Measurements from ENCODE around the gene ITGAE.

- TF ChIP-seq CTCF (IDR thresholded peaks at IDR 0.05), result no peak
- TF ChIP-seq POLR2AphosphoS5 (IDR thresholded peaks at IDR 0.05), result no peak
- TF ChIP-seq POLR2A (IDR thresholded peaks at IDR 0.05), result no peak
- TF ChIP-seq EP300 (IDR thresholded peaks at IDR 0.05), result no peak
Measured at GRCh38 chr17:3796822-3797170, 4.2 kb downstream of the ITGAE start.

All from sigmoid colon (tissue), 4 donors.